HepG2 (cell line): ENCODE measurements around the gene SPPL2B. TPM values are rescaled to one million over a fixed set of nuclear protein-coding genes. Genes with fewer than 3 reads are reported as not detected.

Source experiments
- CERS6 ChIP-seq: sonication (generic); formaldehyde crosslinking; IDR thresholded peaks from 2 replicates; pipeline ENCODE4 v1.5.0; 2020; ENCODE audit warnings: missing genetic modification reagents
- DPF2 ChIP-seq: sonication (generic); formaldehyde crosslinking; IDR thresholded peaks from 2 replicates; pipeline ENCODE4 v1.4.0; 2020; ENCODE audit warnings: mild to moderate bottlenecking, low read depth, missing genetic modification reagents, borderline replicate concordance
- ERF ChIP-seq: IDR thresholded peaks from 2 replicates; pipeline ENCODE4 v1.6.1; 2018; ENCODE audit warnings: missing biosample characterization, missing genetic modification reagents
- PBX2 ChIP-seq: IDR thresholded peaks from 2 replicates; pipeline ENCODE4 v1.6.1; 2016; ENCODE audit warnings: control low read depth
- RNF2 ChIP-seq: fragments of 450-650 bp; conservative IDR thresholded peaks from 2 replicates; pipeline ENCODE4 v1.6.1; 2016; ENCODE audit warnings: low read depth
- SNAPC4 ChIP-seq: sonication (generic); formaldehyde crosslinking; IDR thresholded peaks from 2 replicates; pipeline ENCODE4 v1.4.0; 2020; ENCODE audit warnings: mild to moderate bottlenecking, missing genetic modification reagents
- SP2 ChIP-seq: sonication (generic); formaldehyde crosslinking; IDR thresholded peaks from 2 replicates; pipeline ENCODE4 v1.5.1; 2020; ENCODE audit warnings: mild to moderate bottlenecking, missing genetic modification reagents
- YEATS4 ChIP-seq: sonication (generic); formaldehyde crosslinking; IDR thresholded peaks from 2 replicates; pipeline ENCODE4 v1.4.0; 2020; ENCODE audit warnings: missing genetic modification reagents, borderline replicate concordance
- ZNF644 ChIP-seq: IDR thresholded peaks from 2 replicates; pipeline ENCODE4 v1.6.1; 2016; ENCODE audit warnings: low read depth
- polyA plus RNA-seq, 8 experiments: library from polyadenylated mRNA; depleted of rRNA in 3 of 8; stranded (reverse) in 7 of 8; unstranded in 1 of 8; fragments of >200 nt; fragmentation: Illumina TruSeq in 4 of 8; extraction: Trizol in 4 of 8; gene quantifications; 2 replicates each; pipeline versions ENCODE4 v1.2.1 to v1.2.3, GENCODE V29; 2011 to 2016; ENCODE audit warnings: low read depth in 4 of 8, missing spikeins in 1 of 8, mixed read lengths in 1 of 8; ENCODE audit not compliant: insufficient read depth in 1 of 8
- total RNA-seq, 5 experiments: library from RNA; depleted of rRNA; stranded (reverse); fragments of >200 nt; fragmentation: Illumina TruSeq; extraction: Trizol; gene quantifications; 2 replicates each; pipeline ENCODE4 v1.2.3, GENCODE V29; 2016; ENCODE audit warnings: low read depth in 1 of 5
- TF ChIP-seq, protein P1 (sequence below): sonication (generic); formaldehyde crosslinking; IDR thresholded peaks from 2 replicates; pipeline ENCODE4 v1.5.0; 2020; ENCODE audit warnings: mild to moderate bottlenecking, missing genetic modification reagents

Gene SPPL2B
- total and polyA plus RNA-seq, 2 of the 13 experiments (the other 11 are each of a cell fraction or from before 2014, with no cell fraction given), result 14.9 to 15.2 TPM

DNA sequence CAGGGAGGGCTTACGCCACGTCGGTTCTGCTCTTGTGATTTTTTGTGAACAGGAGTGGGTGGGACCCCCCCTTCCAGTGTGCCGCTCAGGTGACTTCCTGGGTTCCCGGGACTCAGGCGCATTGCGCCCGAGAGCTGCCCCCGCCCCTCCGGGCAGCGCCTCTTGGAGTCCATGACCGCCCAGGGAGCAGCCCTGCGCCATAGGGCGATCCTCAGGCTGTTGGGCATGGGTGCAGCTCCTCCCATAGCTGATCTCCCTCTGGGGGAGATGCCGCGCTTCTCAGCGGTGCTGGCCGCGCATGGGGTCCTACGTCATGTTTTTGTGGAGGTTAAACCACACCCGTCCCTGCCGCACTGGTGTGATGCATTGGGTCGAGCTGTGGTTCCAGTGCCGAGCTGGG lies 23.6 kb downstream of the SPPL2B start (continued):
- TF ChIP-seq, protein P1, sequence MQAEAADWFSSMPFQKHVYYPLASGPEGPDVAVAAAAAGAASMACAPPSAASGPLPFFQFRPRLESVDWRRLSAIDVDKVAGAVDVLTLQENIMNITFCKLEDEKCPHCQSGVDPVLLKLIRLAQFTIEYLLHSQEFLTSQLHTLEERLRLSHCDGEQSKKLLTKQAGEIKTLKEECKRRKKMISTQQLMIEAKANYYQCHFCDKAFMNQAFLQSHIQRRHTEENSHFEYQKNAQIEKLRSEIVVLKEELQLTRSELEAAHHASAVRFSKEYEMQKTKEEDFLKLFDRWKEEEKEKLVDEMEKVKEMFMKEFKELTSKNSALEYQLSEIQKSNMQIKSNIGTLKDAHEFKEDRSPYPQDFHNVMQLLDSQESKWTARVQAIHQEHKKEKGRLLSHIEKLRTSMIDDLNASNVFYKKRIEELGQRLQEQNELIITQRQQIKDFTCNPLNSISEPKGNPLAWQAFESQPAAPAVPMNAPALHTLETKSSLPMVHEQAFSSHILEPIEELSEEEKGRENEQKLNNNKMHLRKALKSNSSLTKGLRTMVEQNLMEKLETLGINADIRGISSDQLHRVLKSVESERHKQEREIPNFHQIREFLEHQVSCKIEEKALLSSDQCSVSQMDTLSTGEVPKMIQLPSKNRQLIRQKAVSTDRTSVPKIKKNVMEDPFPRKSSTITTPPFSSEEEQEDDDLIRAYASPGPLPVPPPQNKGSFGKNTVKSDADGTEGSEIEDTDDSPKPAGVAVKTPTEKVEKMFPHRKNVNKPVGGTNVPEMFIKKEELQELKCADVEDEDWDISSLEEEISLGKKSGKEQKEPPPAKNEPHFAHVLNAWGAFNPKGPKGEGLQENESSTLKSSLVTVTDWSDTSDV (CRISPR knock-in tag), result no peak
- TF ChIP-seq CERS6 (no peak), ZNF644 (no peak), DPF2 (no peak), RNF2 (no peak), SNAPC4 (no peak), PBX2 (CRISPR knock-in tag) (no peak), ERF (CRISPR knock-in tag) (no peak), SP2 (no peak), YEATS4 (CRISPR knock-in tag) (no peak)
- TF ChIP-seq, all 625 proteins: peak for 0
